Ovary (tissue), 3 donors: ENCODE measurements around the gene UGT2B10.

Experiments used
- CTCF ChIP-seq, 3 donors: fragments of 450-650 bp in 2 of 3; fragments of 200-600 bp in 1 of 3; IDR thresholded peaks; one replicate each; pipeline versions ENCODE4 v1.5.1 to v1.8.0; 2016 to 2022; ENCODE audit warnings: antibody characterized with exemption in 3 of 3, mild to moderate bottlenecking in 1 of 3
- EP300 ChIP-seq: sonication (generic); formaldehyde crosslinking; IDR thresholded peaks from one replicate; pipeline ENCODE4 v1.6.1; 2017; ENCODE audit warnings: antibody characterized with exemption
- POLR2A ChIP-seq: fragments of 450-650 bp; IDR thresholded peaks from one replicate; pipeline ENCODE4 v1.6.1; 2017; ENCODE audit warnings: antibody characterized with exemption, mild to moderate bottlenecking, moderate library complexity
- donor health status: DM: no; HTN: no; CAD: no.

GRCh38 chr4:68877555-68877954, 61.8 kb downstream of the UGT2B10 start:
- TF ChIP-seq POLR2A (no peak), CTCF (IDR thresholded peaks at IDR 0.05) (no peak), EP300 (no peak)
